GM21528 (cell line): ENCODE measurements around the gene ACP2.

Source experiments
- ATAC-seq: cut with Tn5 transposase; IDR thresholded peaks from one replicate; pipeline ENCODE4 v1.9.1; 2021; ENCODE audit warnings: mild to moderate bottlenecking, moderate library complexity; ENCODE audit not compliant: unreplicated experiment, low FRiP score

ACP2 gene

GRCh38 chr11:47248664-47249377 is at the start of gene ACP2:
TSS of gene ACP2 (minus strand) at chr11:47248814. CDS start at chr11:47248789, 25 bp downstream.
- peak; percentile 94 for ATAC-seq

GRCh38 chr11:47296045-47296444 is 47.4 kb upstream of the ACP2 start:
- ATAC-seq = no peak

GRCh38 chr11:47295385-47295784 is 46.8 kb upstream of the ACP2 start:
- no peak for ATAC-seq

GRCh38 chr11:47289856-47290255 is 41.2 kb upstream of the ACP2 start:
- no peak for ATAC-seq

GRCh38 chr11:47288066-47288465 is 39.5 kb upstream of the ACP2 start:
- ATAC-seq = no peak

GRCh38 chr11:47285969-47286770 is 37.6 kb upstream of the ACP2 start:
- no peak for ATAC-seq

GRCh38 chr11:47284151-47284550 is 35.5 kb upstream of the ACP2 start:
- ATAC-seq = no peak

GRCh38 chr11:47282462-47282861 is 33.8 kb upstream of the ACP2 start:
- no peak for ATAC-seq

GRCh38 chr11:47280860-47281259 is 32.2 kb upstream of the ACP2 start:
- no peak for ATAC-seq

GRCh38 chr11:47280099-47280498 is 31.5 kb upstream of the ACP2 start:
- no peak for ATAC-seq

- ATAC-seq = no peak
These were observed 30.2 kb upstream of the ACP2 start for GRCh38 chr11:47278769-47279168.

- ATAC-seq = no peak
These were observed 29.4 kb upstream of the ACP2 start for GRCh38 chr11:47278058-47278457.

GRCh38 chr11:47276923-47277322 is 28.3 kb upstream of the ACP2 start:
- ATAC-seq = no peak

GRCh38 chr11:47274495-47275235 is 26.1 kb upstream of the ACP2 start:
- no peak for ATAC-seq

GRCh38 chr11:47272706-47273105 is 24.1 kb upstream of the ACP2 start:
- no peak for ATAC-seq

GRCh38 chr11:47271961-47272661 is 23.5 kb upstream of the ACP2 start:
- peak; percentile 27 for ATAC-seq

- ATAC-seq = no peak
These were observed 22.7 kb upstream of the ACP2 start for GRCh38 chr11:47271328-47271727.

- no peak for ATAC-seq
These were observed 22.0 kb upstream of the ACP2 start for GRCh38 chr11:47270331-47271271.

GRCh38 chr11:47269829-47270305 is 21.3 kb upstream of the ACP2 start, which contains the start of gene MADD:
TSS of gene MADD (plus strand) at chr11:47270133.
- peak; percentile 70 for ATAC-seq
